Measurements from ENCODE around the gene KLRB1.
"Not testable (repeated sequence)": the region's sequence is repeated elsewhere in the genome, so short reads cannot be mapped to it uniquely, and the experiment has no call there.

- TF ChIP-seq CTCF (IDR thresholded peaks at IDR 0.05); POLR2AphosphoS5 (IDR thresholded peaks at IDR 0.05); POLR2A (IDR thresholded peaks at IDR 0.05); EP300 (IDR thresholded peaks at IDR 0.05; ENCODE audit: low read depth): not testable (repeated sequence)
Observed at GRCh38 chr12:9564418-9564817, 43.3 kb downstream of the KLRB1 start.
